ENCODE results near the gene PCDHB7.
"Not testable (repeated sequence)": the region's sequence is repeated elsewhere in the genome, so short reads cannot be mapped to it uniquely, and the experiment has no call there.

PCDHB7 gene

GRCh38 chr5:141180313-141180712, 7.9 kb downstream of the PCDHB7 start:
- no peak for DNase-seq (ENCODE audit: low read depth in 2 of 2)

GRCh38 chr5:141182248-141182647, 9.8 kb downstream of the PCDHB7 start, which contains the start of gene PCDHB16:
Gene PCDHB16 (plus strand): TSS chr5:141182387. CDS start chr5:141182560, 173 bp downstream.
- DNase-seq (ENCODE audit: low read depth in 2 of 2) = no peak

GRCh38 chr5:141184117-141184855, 11.8 kb downstream of the PCDHB7 start:
- DNase-seq (ENCODE audit: low read depth in 2 of 2) = not testable (repeated sequence)

- DNase-seq (ENCODE audit: low read depth in 2 of 2) = no peak
These were observed 14.6 kb downstream of the PCDHB7 start, which contains the start of gene PCDHB9 for GRCh38 chr5:141186897-141187512. Gene PCDHB9 (plus strand): TSS chr5:141187161. CDS start chr5:141187319, 158 bp downstream.

- DNase-seq (ENCODE audit: low read depth in 2 of 2) = not testable (repeated sequence)
These were observed 16.2 kb downstream of the PCDHB7 start for GRCh38 chr5:141188682-141189081.

GRCh38 chr5:141189131-141189530, 16.7 kb downstream of the PCDHB7 start:
- not testable (repeated sequence) for DNase-seq (ENCODE audit: low read depth in 2 of 2)

GRCh38 chr5:141192110-141192725, 19.8 kb downstream of the PCDHB7 start, which contains the start of gene PCDHB10:
Gene PCDHB10 (plus strand): TSS chr5:141192353. CDS start chr5:141192553, 200 bp downstream.
- no peak for DNase-seq (ENCODE audit: low read depth in 2 of 2)

GRCh38 chr5:141194332-141194731, 21.9 kb downstream of the PCDHB7 start:
- DNase-seq (ENCODE audit: low read depth in 2 of 2) = not testable (repeated sequence)

- DNase-seq (ENCODE audit: low read depth in 2 of 2) = no peak
These were observed 23.9 kb downstream of the PCDHB7 start for GRCh38 chr5:141196363-141196762.

- no peak for DNase-seq (ENCODE audit: low read depth in 2 of 2)
These were observed 27.2 kb downstream of the PCDHB7 start, which contains the start of gene PCDHB11 for GRCh38 chr5:141199359-141200235. Gene PCDHB11 (plus strand): TSS chr5:141199627. CDS start chr5:141199775, 148 bp downstream.

GRCh38 chr5:141201126-141201525, 28.7 kb downstream of the PCDHB7 start:
- DNase-seq (ENCODE audit: low read depth in 2 of 2) = not testable (repeated sequence)

- not testable (repeated sequence) for DNase-seq (ENCODE audit: low read depth in 2 of 2)
These were observed 29.2 kb downstream of the PCDHB7 start for GRCh38 chr5:141201646-141202045.

- DNase-seq (ENCODE audit: low read depth in 2 of 2) = no peak
These were observed 36.0 kb downstream of the PCDHB7 start, which contains the start of gene PCDHB12 for GRCh38 chr5:141208478-141208877. Gene PCDHB12 (plus strand): TSS chr5:141208719. CDS start chr5:141208908, 189 bp downstream.

- DNase-seq (ENCODE audit: low read depth in 2 of 2) = not testable (repeated sequence)
These were observed 37.8 kb downstream of the PCDHB7 start for GRCh38 chr5:141210281-141210680.

- DNase-seq (ENCODE audit: low read depth in 2 of 2) = not testable (repeated sequence)
These were observed 38.4 kb downstream of the PCDHB7 start for GRCh38 chr5:141210849-141211248.

GRCh38 chr5:141213656-141214339, 41.4 kb downstream of the PCDHB7 start, which contains the start of gene PCDHB13:
Gene PCDHB13 (plus strand): TSS chr5:141213919. CDS start chr5:141214124, 205 bp downstream.
- DNase-seq (ENCODE audit: low read depth in 2 of 2) = not testable (repeated sequence)

- DNase-seq (ENCODE audit: low read depth in 2 of 2) = not testable (repeated sequence)
These were observed 42.1 kb downstream of the PCDHB7 start for GRCh38 chr5:141214583-141214982.

- not testable (repeated sequence) for DNase-seq (ENCODE audit: low read depth in 2 of 2)
These were observed 43.1 kb downstream of the PCDHB7 start for GRCh38 chr5:141215504-141215903.

- DNase-seq (ENCODE audit: low read depth in 2 of 2) = not testable (repeated sequence)
These were observed 43.6 kb downstream of the PCDHB7 start for GRCh38 chr5:141216035-141216434.

GRCh38 chr5:141223112-141223783, 50.8 kb downstream of the PCDHB7 start, which contains the start of gene PCDHB14:
Gene PCDHB14 (plus strand): TSS chr5:141223343. CDS start chr5:141223506, 163 bp downstream.
- no peak for DNase-seq (ENCODE audit: low read depth in 2 of 2)
